Activated naive CD8-positive, alpha-beta T cell treated with anti-CD3 and anti-CD28 coated beads, Interleukin-2, amount 50 U/mL, for 16 hours (primary cell): ENCODE data around the gene PARVA.

Experiments
- DNase-seq: peaks from one replicate; pipeline ENCODE4 v3.0.0-alpha.2; 2020; ENCODE audit warnings: low read depth, low spot score

The PARVA gene

GRCh38 chr11:12376259-12377081 lies 901 bp upstream of the PARVA start:
- DNase-seq = no peak

- DNase-seq = no peak
Observed at GRCh38 chr11:12377824-12378593, 638 bp downstream of the PARVA start.

GRCh38 chr11:12380565-12381325 lies 3.4 kb downstream of the PARVA start:
- no peak for DNase-seq

- no peak for DNase-seq
Observed at GRCh38 chr11:12381875-12382274, 4.5 kb downstream of the PARVA start.

GRCh38 chr11:12382451-12382850 lies 5.1 kb downstream of the PARVA start:
- DNase-seq = no peak

GRCh38 chr11:12386309-12386708 lies 8.9 kb downstream of the PARVA start:
- no peak for DNase-seq

- DNase-seq = no peak
Observed at GRCh38 chr11:12386745-12387144, 9.4 kb downstream of the PARVA start.

GRCh38 chr11:12388173-12388572 lies 10.8 kb downstream of the PARVA start:
- no peak for DNase-seq

GRCh38 chr11:12388939-12389670 lies 11.7 kb downstream of the PARVA start:
- DNase-seq = no peak

GRCh38 chr11:12389676-12390657 lies 12.6 kb downstream of the PARVA start:
- no peak for DNase-seq

GRCh38 chr11:12390687-12391110 lies 13.3 kb downstream of the PARVA start:
- no peak for DNase-seq

GRCh38 chr11:12392672-12393071 lies 15.3 kb downstream of the PARVA start:
- no peak for DNase-seq

GRCh38 chr11:12393691-12394090 lies 16.3 kb downstream of the PARVA start:
- DNase-seq = no peak

GRCh38 chr11:12394601-12395000 lies 17.2 kb downstream of the PARVA start:
- DNase-seq = no peak

GRCh38 chr11:12395333-12395732 lies 18.0 kb downstream of the PARVA start:
- DNase-seq = no peak

- no peak for DNase-seq
Observed at GRCh38 chr11:12397931-12398334, 20.6 kb downstream of the PARVA start.

- no peak for DNase-seq
Observed at GRCh38 chr11:12399355-12399754, 22.0 kb downstream of the PARVA start.

GRCh38 chr11:12402025-12402424 lies 24.7 kb downstream of the PARVA start:
- no peak for DNase-seq

- no peak for DNase-seq
Observed at GRCh38 chr11:12402691-12403120, 25.3 kb downstream of the PARVA start.
